CD4-positive, CD25-positive, alpha-beta regulatory T cell (primary cell): ENCODE results near the gene SPSB2. TPM values are rescaled to one million over a fixed set of nuclear protein-coding genes. Genes with fewer than 3 reads are reported as not detected.
"Not testable (repeated sequence)": the region's sequence is repeated elsewhere in the genome, so short reads cannot be mapped to it uniquely, and the experiment has no call there.

Source experiments
- ATAC-seq, 2 donors: fragments of 150-1000 bp; cut with Tn5 transposase; one replicate each; pipeline ENCODE4 v1.10.0; 2021; ENCODE audit warnings: low read depth in 2 of 2, moderate number of reproducible peaks in 2 of 2, moderate library complexity in 1 of 2
- DNase-seq, 3 donors: peaks; one replicate each; pipeline versions ENCODE4 v3.0.0 to v3.0.0-alpha.2; 2012 to 2022; ENCODE audit warnings: mixed read lengths in 1 of 3
- H3K27ac ChIP-seq: one replicate; pipeline ENCODE4 v1.7.0; 2013; ENCODE audit warnings: mild to moderate bottlenecking, low read length; ENCODE audit not compliant: insufficient read depth, poor library complexity, severe bottlenecking
- H3K27me3 ChIP-seq: one replicate; pipeline ENCODE4 v1.7.0; 2013; ENCODE audit warnings: low read length; ENCODE audit not compliant: control insufficient read depth, insufficient read depth
- H3K36me3 ChIP-seq: one replicate; pipeline ENCODE4 v1.7.0; 2013; ENCODE audit warnings: mild to moderate bottlenecking, low read length, moderate library complexity; ENCODE audit not compliant: control insufficient read depth, insufficient read depth
- H3K4me1 ChIP-seq: 2 replicates; pipeline ENCODE4 v1.7.0; 2013; ENCODE audit warnings: mild to moderate bottlenecking, low read length; ENCODE audit not compliant: insufficient read depth, control insufficient read depth, poor library complexity, severe bottlenecking
- H3K4me3 ChIP-seq: one replicate; pipeline ENCODE4 v1.7.0; 2013; ENCODE audit warnings: low read depth, mild to moderate bottlenecking, low read length, moderate library complexity
- H3K9me3 ChIP-seq, 2 experiments: 1 replicate in 1 of 2; 2 replicates in 1 of 2; pipeline ENCODE4 v1.7.0; 2013; ENCODE audit warnings: low read length in 2 of 2, mild to moderate bottlenecking in 1 of 2, moderate library complexity in 1 of 2; ENCODE audit not compliant: control insufficient read depth in 2 of 2
- H3K27ac Mint-ChIP-seq, 3 donors: one replicate each; pipeline ENCODE4 v1.8.0; 2020 to 2022; ENCODE audit warnings: mild to moderate bottlenecking in 3 of 3, mixed read lengths in 3 of 3, moderate library complexity in 2 of 3
- H3K27me3 Mint-ChIP-seq: one replicate; pipeline ENCODE4 v1.8.0; 2022; ENCODE audit warnings: mild to moderate bottlenecking, mixed read lengths
- H3K36me3 Mint-ChIP-seq: one replicate; pipeline ENCODE4 v1.8.0; 2020; ENCODE audit warnings: mixed read lengths
- H3K4me1 Mint-ChIP-seq, 4 donors: one replicate each; pipeline ENCODE4 v1.8.0; 2020 to 2022; ENCODE audit warnings: mixed read lengths in 4 of 4, mild to moderate bottlenecking in 1 of 4
- H3K4me3 Mint-ChIP-seq, 4 donors: one replicate each; pipeline ENCODE4 v1.8.0; 2020 to 2022; ENCODE audit warnings: mild to moderate bottlenecking in 4 of 4, mixed read lengths in 4 of 4, moderate library complexity in 3 of 4
- H3K9me3 Mint-ChIP-seq, 7 donors: one replicate each; pipeline ENCODE4 v1.8.0; 2020 to 2022; ENCODE audit warnings: mixed read lengths in 7 of 7, mild to moderate bottlenecking in 3 of 7, moderate library complexity in 2 of 7
- polyA plus RNA-seq, 4 donors: library from polyadenylated mRNA; unstranded; fragments of 300-500 nt; fragmentation: Illumina TruSeq; gene quantifications; one replicate each; pipeline ENCODE4 v1.2.3, GENCODE V29; 2021
- total RNA-seq: library from RNA; stranded (reverse); gene quantifications from one replicate; pipeline ENCODE4 v1.2.3, GENCODE V29; 2022

Gene SPSB2
- total and polyA plus RNA-seq, 5 donors from 2014 or later = 8.0 to 19.2 (median 12.4) TPM

DNA sequence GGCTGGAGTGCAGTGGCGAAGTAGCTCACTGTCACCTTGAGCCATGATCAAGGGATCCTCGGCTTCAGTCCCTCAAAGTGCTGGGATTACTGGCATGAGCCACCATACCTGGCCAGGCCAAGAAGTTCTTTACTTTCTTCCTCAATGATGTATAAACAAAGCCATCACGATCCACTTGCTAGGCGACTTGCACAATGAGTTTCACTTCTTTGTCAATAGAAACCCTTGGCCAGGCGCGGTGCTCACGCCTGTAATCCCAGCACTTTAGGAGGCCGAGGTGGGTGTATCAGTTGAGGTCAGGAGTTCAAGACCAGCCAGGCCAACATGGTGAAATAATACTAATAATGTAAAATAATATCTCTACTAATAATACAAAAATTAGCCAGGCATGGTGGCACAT is 14.4 kb upstream of the SPSB2 start:
- no peak for DNase-seq
- Mint-ChIP-seq H3K4me1 (peaks cover 4 to 23% (median 10%) of the 10 kb centered on the region in 4 donors), H3K27me3 (no peaks in the 10 kb centered on the region), H3K27ac (no peak overlapping the region), H3K36me3 (peaks cover 7% of the 10 kb centered on the region), H3K9me3 (no peaks in the 10 kb centered on the region), H3K4me3 (no peak overlapping the region)
- Histone ChIP-seq H3K9me3 (no peaks in the 10 kb centered on the region), H3K36me3 (peaks cover 6% of the 10 kb centered on the region), H3K4me3 (no peak overlapping the region), H3K27me3 (no peaks in the 10 kb centered on the region), H3K27ac (no peak overlapping the region), H3K4me1 (peaks cover 12% of the 10 kb centered on the region)
- ATAC-seq = no peak

DNA sequence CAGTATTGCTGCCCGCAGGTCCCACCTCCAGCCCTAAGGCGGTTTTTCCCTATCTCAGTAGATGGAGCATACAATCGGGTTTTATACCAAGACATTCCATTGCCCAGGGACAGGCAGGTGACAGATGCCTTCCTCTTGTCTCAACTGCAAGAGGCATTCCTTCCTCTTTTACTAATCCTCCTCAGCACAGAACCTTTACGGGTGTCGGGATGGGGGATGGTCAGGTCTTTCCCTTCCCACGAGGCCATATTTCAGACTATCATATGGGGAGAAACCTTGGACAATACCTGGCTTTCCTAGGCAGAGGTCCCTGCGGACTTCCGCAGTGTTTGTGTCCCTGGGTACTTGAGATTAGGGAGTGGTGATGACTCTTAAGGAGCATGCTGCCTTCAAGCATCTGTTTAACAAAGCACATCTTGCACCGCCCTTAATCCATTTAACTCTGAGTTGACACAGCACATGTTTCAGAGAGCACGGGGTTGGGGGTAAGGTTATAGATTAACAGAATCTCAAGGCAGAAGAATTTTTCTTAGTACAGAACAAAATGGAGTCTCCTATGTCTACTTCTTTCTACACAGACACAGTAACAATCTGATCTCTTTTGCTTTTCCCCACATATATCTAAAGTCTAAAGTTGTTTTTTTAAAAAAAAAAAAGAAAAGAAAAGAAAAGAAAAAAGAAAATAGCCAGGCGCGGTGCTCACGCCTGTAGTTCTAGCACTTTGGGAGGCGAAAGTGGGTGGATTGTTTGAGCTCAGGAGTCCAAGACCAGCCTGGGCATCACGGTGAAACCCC is 13.3 kb upstream of the SPSB2 start:
- H3K27me3 ChIP-seq, DNase-seq, ATAC-seq, H3K27ac ChIP-seq, H3K4me3 ChIP-seq, H3K27me3 Mint-ChIP-seq, H3K36me3 ChIP-seq, H3K9me3 Mint-ChIP-seq, H3K4me3 Mint-ChIP-seq, H3K36me3 Mint-ChIP-seq, H3K4me1 ChIP-seq, H3K9me3 ChIP-seq: not testable (repeated sequence)
- peak overlapping the region in 1 of 3 donors; percentile 89 for H3K27ac Mint-ChIP-seq
- peaks cover 3 to 17% (median 8%) of the 10 kb centered on the region in 4 donors for H3K4me1 Mint-ChIP-seq

- DNase-seq (no peak), ATAC-seq (no peak)
- peaks cover 0 to 5% (median 0%) of the 10 kb centered on the region in 4 donors for H3K4me1 Mint-ChIP-seq
- no peaks in the 10 kb centered on the region for H3K9me3 Mint-ChIP-seq
- H3K9me3 ChIP-seq = no peaks in the 10 kb centered on the region
- H3K27me3 ChIP-seq = no peaks in the 10 kb centered on the region
- H3K27me3 Mint-ChIP-seq = no peaks in the 10 kb centered on the region
- no peak overlapping the region for H3K4me3 ChIP-seq
- H3K36me3 Mint-ChIP-seq = peaks cover 7% of the 10 kb centered on the region
- H3K4me1 ChIP-seq = no peaks in the 10 kb centered on the region
- no peak overlapping the region for H3K27ac Mint-ChIP-seq
- no peak overlapping the region for H3K4me3 Mint-ChIP-seq
- no peak overlapping the region for H3K27ac ChIP-seq
- peaks cover 6% of the 10 kb centered on the region for H3K36me3 ChIP-seq
Observed at GRCh38 chr12:6884539-6884938, 11.4 kb upstream of the SPSB2 start.

DNA sequence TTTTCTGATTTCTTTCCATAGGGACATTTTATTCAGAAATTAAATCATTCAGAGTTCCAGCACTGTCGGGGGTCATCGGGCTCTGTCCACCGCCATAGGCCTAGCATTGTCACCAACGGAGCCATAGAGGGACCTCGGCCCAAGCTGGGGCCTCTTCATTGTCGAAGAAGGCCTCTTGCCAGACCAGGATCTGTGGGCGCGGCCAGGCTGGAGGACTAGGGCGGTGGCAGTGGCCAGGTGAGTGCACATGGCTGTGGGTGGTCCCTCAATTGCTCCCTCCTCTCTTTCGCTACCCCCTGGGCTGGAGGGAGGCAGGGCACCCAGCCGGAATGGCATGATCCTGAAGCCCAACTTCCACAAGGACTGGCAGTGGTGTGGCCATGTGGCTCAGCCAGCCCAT is 10.6 kb upstream of the SPSB2 start:
- ATAC-seq (no peak), DNase-seq (no peak)
- no peaks in the 10 kb centered on the region for H3K9me3 ChIP-seq
- H3K27me3 Mint-ChIP-seq = no peaks in the 10 kb centered on the region
- no peaks in the 10 kb centered on the region for H3K4me1 ChIP-seq
- peaks cover 7% of the 10 kb centered on the region for H3K36me3 Mint-ChIP-seq
- H3K4me3 Mint-ChIP-seq = no peak overlapping the region
- no peak overlapping the region for H3K4me3 ChIP-seq
- no peak overlapping the region for H3K27ac Mint-ChIP-seq
- H3K27ac ChIP-seq = no peak overlapping the region
- no peaks in the 10 kb centered on the region for H3K27me3 ChIP-seq
- peaks cover 0 to 5% (median 0%) of the 10 kb centered on the region in 4 donors for H3K4me1 Mint-ChIP-seq
- peaks cover 6% of the 10 kb centered on the region for H3K36me3 ChIP-seq
- no peaks in the 10 kb centered on the region for H3K9me3 Mint-ChIP-seq

DNA sequence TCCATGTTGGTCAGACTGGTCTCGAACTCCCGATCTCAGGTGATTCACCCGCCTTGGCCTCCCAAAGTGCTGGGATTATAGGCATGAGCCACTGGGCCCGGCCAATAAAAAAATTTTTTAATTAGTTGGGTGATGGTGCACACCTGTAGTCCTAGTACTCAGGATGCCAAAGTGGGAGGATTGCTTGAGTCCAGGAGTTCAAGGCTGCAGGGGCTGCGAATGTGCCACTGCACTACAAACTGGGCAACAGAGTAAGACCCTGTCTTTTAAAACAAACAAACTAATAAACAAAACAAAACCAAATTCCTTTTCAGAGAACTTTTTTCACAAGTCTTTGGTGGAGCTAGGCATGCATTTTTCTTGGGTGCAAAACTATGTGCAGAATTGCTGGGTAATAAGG is 10.1 kb upstream of the SPSB2 start:
- Mint-ChIP-seq H3K9me3 (no peaks in the 10 kb centered on the region), H3K4me1 (peaks cover 0 to 5% (median 0%) of the 10 kb centered on the region in 4 donors), H3K27ac (no peak overlapping the region), H3K36me3 (peaks cover 7% of the 10 kb centered on the region), H3K4me3 (no peak overlapping the region), H3K27me3 (no peaks in the 10 kb centered on the region)
- Histone ChIP-seq H3K4me1 (no peaks in the 10 kb centered on the region), H3K27me3 (no peaks in the 10 kb centered on the region), H3K36me3 (peaks cover 6% of the 10 kb centered on the region), H3K27ac (no peak overlapping the region), H3K4me3 (no peak overlapping the region), H3K9me3 (no peaks in the 10 kb centered on the region)
- DNase-seq (no peak), ATAC-seq (no peak)

GRCh38 chr12:6879824-6880223 is 6.7 kb upstream of the SPSB2 start:
- H3K36me3 Mint-ChIP-seq, H3K36me3 ChIP-seq, H3K4me3 Mint-ChIP-seq, H3K27ac Mint-ChIP-seq, ATAC-seq, H3K4me1 Mint-ChIP-seq, H3K27me3 ChIP-seq, H3K4me3 ChIP-seq, H3K9me3 Mint-ChIP-seq, DNase-seq, H3K9me3 ChIP-seq, H3K27me3 Mint-ChIP-seq, H3K27ac ChIP-seq, H3K4me1 ChIP-seq: not testable (repeated sequence)

DNA sequence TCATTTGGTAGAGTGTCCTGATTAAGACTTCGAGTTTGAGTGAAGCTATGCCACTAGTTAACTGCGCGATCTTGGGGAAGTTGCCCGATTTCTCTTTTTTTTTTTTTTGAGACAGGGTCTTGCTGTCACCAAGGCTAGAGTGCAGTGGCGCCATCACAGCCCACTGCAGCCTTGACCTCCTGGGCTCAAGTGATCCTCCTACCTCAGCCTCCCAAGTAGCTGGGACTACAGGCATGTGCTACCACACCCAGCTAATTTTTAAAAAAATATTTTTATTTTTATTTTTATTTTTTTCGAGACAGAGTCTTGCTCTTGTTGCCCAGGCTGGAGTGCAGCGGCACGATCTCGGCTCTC is 889 bp upstream of the SPSB2 start:
- H3K27me3 ChIP-seq, H3K36me3 ChIP-seq, DNase-seq, ATAC-seq, H3K9me3 ChIP-seq, H3K27me3 Mint-ChIP-seq, H3K9me3 Mint-ChIP-seq: not testable (repeated sequence)
- Mint-ChIP-seq H3K4me3 (peak overlapping the region; percentile 90 to 96 (median 94)), H3K4me1 (peaks cover 9 to 55% (median 31%) of the 10 kb centered on the region in 4 donors), H3K36me3 (peaks cover 14% of the 10 kb centered on the region), H3K27ac (peak overlapping the region; percentile 14 to 90 (median 84))
- Histone ChIP-seq H3K27ac (peak overlapping the region; percentile 74), H3K4me3 (peak overlapping the region; percentile 85), H3K4me1 (peaks cover 44% of the 10 kb centered on the region)
